Adrenal gland (tissue), 12 donors: ENCODE data around the gene NT5C1B. TPM values are rescaled to one million over a fixed set of nuclear protein-coding genes. Genes with fewer than 3 reads are reported as not detected.

Source experiments
- DNase-seq, 7 donors: peaks; one replicate each; pipeline ENCODE4 v3.0.0-alpha.2; 2019 to 2020
- H3K27ac ChIP-seq, 5 donors: fragments of 200-600 bp; sonication (generic) in 4 of 5; 1 replicate in 3 of 5; 2 replicates in 2 of 5; pipeline versions ENCODE4 v1.5.1 to v1.8.0; 2016 to 2020; ENCODE audit warnings: mild to moderate bottlenecking in 1 of 5
- H3K27me3 ChIP-seq: fragments of 200-600 bp; 2 replicates; pipeline ENCODE4 v1.8.0; 2021
- H3K36me3 ChIP-seq, 2 donors: fragments of 200-600 bp; replicated peaks in 1 of 2; 1 replicate in 1 of 2; 2 replicates in 1 of 2; pipeline versions ENCODE4 v1.5.1 to v1.8.0; 2018 to 2022
- H3K4me1 ChIP-seq, 2 donors: fragments of 200-600 bp; replicated peaks in 1 of 2; 1 replicate in 1 of 2; 2 replicates in 1 of 2; pipeline versions ENCODE4 v1.5.1 to v1.8.0; 2018 to 2021
- H3K4me3 ChIP-seq, 4 donors: fragments of 200-600 bp; sonication (generic) in 3 of 4; one replicate each; pipeline ENCODE4 v1.5.1; 2016 to 2018
- H3K9me3 ChIP-seq, 3 donors: fragments of 200-600 bp; sonication (generic) in 1 of 3; replicated peaks in 1 of 3; 1 replicate in 2 of 3; 2 replicates in 1 of 3; pipeline versions ENCODE4 v1.5.1 to v1.8.0; 2016 to 2021
- CTCF ChIP-seq, 6 experiments: fragments of 450-650 bp in 4 of 6; fragments of 200-600 bp in 2 of 6; sonication (generic) in 1 of 6; IDR thresholded peaks; 1 replicate in 5 of 6; 2 replicates in 1 of 6; pipeline versions ENCODE4 v1.5.1 to v1.8.0; 2016 to 2021; ENCODE audit warnings: antibody characterized with exemption in 6 of 6, mild to moderate bottlenecking in 2 of 6, moderate library complexity in 1 of 6
- POLR2A ChIP-seq, 2 donors: fragments of 450-650 bp; IDR thresholded peaks; one replicate each; pipeline ENCODE4 v1.6.1; 2017; ENCODE audit warnings: antibody characterized with exemption in 2 of 2, mild to moderate bottlenecking in 2 of 2, moderate library complexity in 1 of 2
- WGBS, 4 donors: extraction: QIAGEN DNeasy Blood & Tissue Kit in 2 of 4; methylation state at CpG; one replicate each; pipeline versions ENCODE4 v1.1.5 to v1.1.7; 2013 to 2017; 5-methylcytosine and 5-hydroxymethylcytosine counted together
- intact Hi-C, 2 donors: fragments of 100-400 bp; cut with DNase I; formaldehyde crosslinking; loops; one replicate each; pipeline versions ENCODE4 v1.14.1 to v1.15.0; 2022 to 2023
- polyA plus RNA-seq, 3 donors: library from polyadenylated mRNA; stranded (reverse); fragments of 200-250 nt in 2 of 3; fragments of 350-450 nt in 1 of 3; fragmentation: Illumina TruSeq in 1 of 3; extraction: RNeasy Lipid Tissue Mini Kit (QIAGEN cat#74804) in 1 of 3; gene quantifications; one replicate each; pipeline ENCODE4 v1.2.3, GENCODE V29; 2013 to 2014
- total RNA-seq, 9 donors: library from RNA; depleted of rRNA in 4 of 9; stranded (reverse); fragments of >200 nt in 4 of 9; fragments of 120-200 nt in 1 of 9; fragmentation: NEBNext Ultra II Directional in 1 of 9; extraction: Animal tissue kit (Norgen Biotek cat#: 25700) in 1 of 9; gene quantifications; one replicate each; pipeline versions ENCODE4 v1.1.0 to v1.2.4, GENCODE V29; 2013 to 2023
- donor health status: healthy with polysubstance abuse.
- donor health status: Bipolar disorder and iron deficiency.
- donor health status: DM: yes; HTN: yes; CAD: no.
- donor health status: DM: no; HTN: no; CAD: no.
- donor health status: DM: no; HTN: no; CAD: no.
- donor health status: DM: yes; HTN: yes; CAD: no.

Gene NT5C1B
- total and polyA plus RNA-seq, 12 donors, result not detected

GRCh38 chr2:18552351-18553077 lies 36.9 kb downstream of the NT5C1B start:
- peaks cover 0 to 14% of the 10 kb centered on the region in 2 donors for H3K36me3 ChIP-seq
- peaks cover 0 to 17% of the 10 kb centered on the region in 2 donors for H3K4me1 ChIP-seq
- TF ChIP-seq POLR2A (IDR thresholded peaks at IDR 0.05) (no peak), CTCF (IDR thresholded peaks at IDR 0.05) (no peak)
- intact Hi-C loops, result no loop called here
- H3K9me3 ChIP-seq, result no peaks in the 10 kb centered on the region
- no peak overlapping the region for H3K4me3 ChIP-seq
- 59 to 75% (median 66%) methylated on average over 3 of the region's 3 CpGs for WGBS, 4 donors
- no peak overlapping the region for H3K27ac ChIP-seq
- no peaks in the 10 kb centered on the region for H3K27me3 ChIP-seq
- no peak for DNase-seq

- Histone ChIP-seq H3K4me1 (peaks cover 0 to 16% of the 10 kb centered on the region in 2 donors), H3K9me3 (no peaks in the 10 kb centered on the region), H3K4me3 (no peak overlapping the region), H3K27me3 (no peaks in the 10 kb centered on the region), H3K27ac (no peak overlapping the region), H3K36me3 (peaks cover 0 to 14% of the 10 kb centered on the region in 2 donors)
- WGBS, 4 donors, result 87 to 94% (median 89%) methylated on average over 2 of the region's 2 CpGs
- TF ChIP-seq POLR2A (IDR thresholded peaks at IDR 0.05) (no peak), CTCF (IDR thresholded peaks at IDR 0.05) (no peak)
- intact Hi-C loops, result no loop called here
- no peak for DNase-seq
Measured at GRCh38 chr2:18551623-18552022, 37.7 kb downstream of the NT5C1B start.

- TF ChIP-seq CTCF (IDR thresholded peaks at IDR 0.05) (no peak), POLR2A (IDR thresholded peaks at IDR 0.05) (no peak)
- 93 to 100% (median 96%) methylated on average over 1 of the region's 1 CpG for WGBS, 4 donors
- Histone ChIP-seq H3K9me3 (no peaks in the 10 kb centered on the region), H3K4me3 (no peak overlapping the region), H3K4me1 (peaks cover 0 to 16% of the 10 kb centered on the region in 2 donors), H3K27me3 (no peaks in the 10 kb centered on the region), H3K27ac (no peak overlapping the region), H3K36me3 (peaks cover 0 to 14% of the 10 kb centered on the region in 2 donors)
- DNase-seq, result no peak
- intact Hi-C loops, result no loop called here
Measured at GRCh38 chr2:18551169-18551568, 38.2 kb downstream of the NT5C1B start.

- H3K4me1 ChIP-seq, result peaks cover 0 to 16% of the 10 kb centered on the region in 2 donors
- H3K27ac ChIP-seq, result no peak overlapping the region
- no peaks in the 10 kb centered on the region for H3K9me3 ChIP-seq
- TF ChIP-seq CTCF (IDR thresholded peaks at IDR 0.05) (no peak), POLR2A (IDR thresholded peaks at IDR 0.05) (no peak)
- DNase-seq, result no peak
- intact Hi-C loops, result no loop called here
- H3K36me3 ChIP-seq, result peaks cover 0 to 11% of the 10 kb centered on the region in 2 donors
- no peaks in the 10 kb centered on the region for H3K27me3 ChIP-seq
- H3K4me3 ChIP-seq, result no peak overlapping the region
- 79 to 86% (median 82%) methylated on average over 2 of the region's 2 CpGs for WGBS, 4 donors
Measured at GRCh38 chr2:18550433-18550832, 38.9 kb downstream of the NT5C1B start.
